CD4-positive, alpha-beta T cell (primary cell): ENCODE measurements around the gene LPO. TPM values are rescaled to one million over a fixed set of nuclear protein-coding genes. Genes with fewer than 3 reads are reported as not detected.

Source experiments
- ATAC-seq: fragments of 200-7000 bp; cut with Tn5 transposase; one replicate; pipeline ENCODE4 v1.10.0; 2022; ENCODE audit warnings: mild to moderate bottlenecking; ENCODE audit not compliant: poor library complexity
- CTCF ChIA-PET: fragments of 350-600 bp; sonication (Branson Sonifier 250); formaldehyde crosslinking; loops from one replicate; lab custom pipeline; 2021; ENCODE audit warnings: antibody characterized with exemption, inconsistent platforms; lab: Charles Lee
- POLR2A ChIA-PET: fragments of 350-600 bp; sonication (Branson Sonifier 250); formaldehyde crosslinking; loops from one replicate; lab custom pipeline; 2021; ENCODE audit warnings: antibody characterized with exemption, inconsistent platforms; lab: Charles Lee
- DNase-seq, 14 experiments: peaks; one replicate each; pipeline ENCODE4 v3.0.0-alpha.2; 2013 to 2020; ENCODE audit warnings: mixed read lengths in 2 of 14
- H3K27ac ChIP-seq, 2 donors: one replicate each; pipeline versions ENCODE4 v1.5.1 to v1.7.0; 2013; ENCODE audit warnings: low read length in 2 of 2, low read depth in 1 of 2, mild to moderate bottlenecking in 1 of 2
- H3K27me3 ChIP-seq, 2 experiments: 1 replicate in 1 of 2; 2 replicates in 1 of 2; pipeline versions ENCODE4 v1.6.1 to v1.7.0; 2013; ENCODE audit warnings: low read length in 2 of 2, control low read depth in 1 of 2, mild to moderate bottlenecking in 1 of 2, moderate library complexity in 1 of 2; ENCODE audit not compliant: insufficient read depth in 2 of 2, control insufficient read depth in 1 of 2
- H3K36me3 ChIP-seq: one replicate; pipeline ENCODE4 v1.6.1; 2013; ENCODE audit warnings: low read length, control low read depth; ENCODE audit not compliant: insufficient read depth
- H3K4me1 ChIP-seq: one replicate; pipeline ENCODE4 v1.6.1; 2013; ENCODE audit warnings: low read length, control low read depth; ENCODE audit not compliant: insufficient read depth
- H3K4me3 ChIP-seq: one replicate; pipeline ENCODE4 v1.5.1; 2013; ENCODE audit warnings: mild to moderate bottlenecking, low read length, moderate library complexity
- H3K9me3 ChIP-seq, 2 experiments: 1 replicate in 1 of 2; 2 replicates in 1 of 2; pipeline versions ENCODE4 v1.6.1 to v1.7.0; 2013; ENCODE audit warnings: low read length in 2 of 2, mild to moderate bottlenecking in 2 of 2, control low read depth in 1 of 2, moderate library complexity in 1 of 2; ENCODE audit not compliant: control insufficient read depth in 1 of 2, insufficient read depth in 1 of 2
- H3K27ac Mint-ChIP-seq: one replicate; pipeline ENCODE4 v1.8.0; 2020; ENCODE audit warnings: mixed read lengths
- H3K27me3 Mint-ChIP-seq: one replicate; pipeline ENCODE4 v1.8.0; 2021; ENCODE audit warnings: mixed read lengths
- H3K36me3 Mint-ChIP-seq: one replicate; pipeline ENCODE4 v1.8.0; 2021; ENCODE audit warnings: low read depth, mixed read lengths
- H3K4me1 Mint-ChIP-seq: one replicate; pipeline ENCODE4 v1.8.0; 2021; ENCODE audit warnings: low read depth, mixed read lengths
- H3K4me3 Mint-ChIP-seq: one replicate; pipeline ENCODE4 v1.8.0; 2020; ENCODE audit warnings: mild to moderate bottlenecking, mixed read lengths
- H3K9me3 Mint-ChIP-seq: one replicate; pipeline ENCODE4 v1.8.0; 2020; ENCODE audit warnings: mixed read lengths
- CTCF ChIP-seq: fragments of 200-600 bp; IDR thresholded peaks from one replicate; pipeline ENCODE4 v1.8.0; 2022; ENCODE audit warnings: antibody characterized with exemption, mild to moderate bottlenecking
- intact Hi-C, 2 experiments: fragments of 100-400 bp; cut with DNase I in 1 of 2; cut with micrococcal nuclease in 1 of 2; formaldehyde crosslinking; loops; one replicate each; pipeline versions ENCODE4 v1.15.1 to v1.9.0; 2023 to 2025; cut with DNase I, micrococcal nuclease
- total RNA-seq, 174 experiments: library from RNA in 2 of 174; stranded (reverse) in 2 of 174; gene quantifications; one replicate each; pipeline ENCODE4 v1.2.3 and lab custom pipeline; 2021 to 2026

The LPO gene
- total RNA-seq, 2 experiments from 2014 or later = not detected

- H3K4me1 ChIP-seq = peaks cover 8% of the 10 kb centered on the region
- POLR2A ChIA-PET = no interaction called here
- CTCF ChIA-PET = no interaction called here
Measured at GRCh38 chr17:58301504-58302150, 63.2 kb downstream of the LPO start.

GRCh38 chr17:58302171-58302918 lies 64.0 kb downstream of the LPO start:
- H3K27ac Mint-ChIP-seq = no peak overlapping the region
- intact Hi-C loops = no loop called here
- DNase-seq = peak in 1 of 14 experiments; percentile 11

More at GRCh38 chr17:58301504-58302150, 63.2 kb downstream of the LPO start:
- H3K27me3 Mint-ChIP-seq = no peaks in the 10 kb centered on the region
- H3K36me3 Mint-ChIP-seq = no peaks in the 10 kb centered on the region
- H3K27ac Mint-ChIP-seq = no peak overlapping the region
- H3K9me3 ChIP-seq = no peaks in the 10 kb centered on the region
- TF ChIP-seq CTCF = no peak
- DNase-seq (peak in 1 of 14 experiments; percentile 8), ATAC-seq (no peak)
- no peak overlapping the region for H3K4me3 ChIP-seq
- H3K4me1 Mint-ChIP-seq = peaks cover 6% of the 10 kb centered on the region
- no peaks in the 10 kb centered on the region for H3K27me3 ChIP-seq
- H3K27ac ChIP-seq = no peak overlapping the region
- intact Hi-C loops = no loop called here
- no peak overlapping the region for H3K4me3 Mint-ChIP-seq
- no peaks in the 10 kb centered on the region for H3K9me3 Mint-ChIP-seq
- H3K36me3 ChIP-seq = no peaks in the 10 kb centered on the region

More at GRCh38 chr17:58302171-58302918, 64.0 kb downstream of the LPO start:
- H3K4me3 Mint-ChIP-seq = no peak overlapping the region
- no peak for ATAC-seq
- ChIA-PET POLR2A (no interaction called here), CTCF (no interaction called here)
- Histone ChIP-seq H3K27me3 (no peaks in the 10 kb centered on the region), H3K27ac (no peak overlapping the region), H3K36me3 (peaks cover 1% of the 10 kb centered on the region), H3K4me1 (peaks cover 8% of the 10 kb centered on the region), H3K4me3 (no peak overlapping the region), H3K9me3 (no peaks in the 10 kb centered on the region)
- H3K36me3 Mint-ChIP-seq = no peaks in the 10 kb centered on the region
- H3K27me3 Mint-ChIP-seq = no peaks in the 10 kb centered on the region
- H3K4me1 Mint-ChIP-seq = peaks cover 6% of the 10 kb centered on the region
- no peaks in the 10 kb centered on the region for H3K9me3 Mint-ChIP-seq
- no peak for TF ChIP-seq CTCF
